GM19099 (cell line): Measurements from ENCODE around the gene COPZ2.

ENCODE experiments used
- POLR2A ChIP-seq: IDR thresholded peaks from 3 replicates; pipeline ENCODE4 v1.6.1; 2011; ENCODE audit warnings: low read depth; ENCODE audit not compliant: insufficient read length; ENCODE audit errors: extremely low read depth

Gene COPZ2

GRCh38 chr17:48024149-48025039 lies 13.2 kb downstream of the COPZ2 start:
- TF ChIP-seq POLR2A = no peak

- TF ChIP-seq POLR2A = no peak
Observed at GRCh38 chr17:48023400-48024148, 14.0 kb downstream of the COPZ2 start.

DNA sequence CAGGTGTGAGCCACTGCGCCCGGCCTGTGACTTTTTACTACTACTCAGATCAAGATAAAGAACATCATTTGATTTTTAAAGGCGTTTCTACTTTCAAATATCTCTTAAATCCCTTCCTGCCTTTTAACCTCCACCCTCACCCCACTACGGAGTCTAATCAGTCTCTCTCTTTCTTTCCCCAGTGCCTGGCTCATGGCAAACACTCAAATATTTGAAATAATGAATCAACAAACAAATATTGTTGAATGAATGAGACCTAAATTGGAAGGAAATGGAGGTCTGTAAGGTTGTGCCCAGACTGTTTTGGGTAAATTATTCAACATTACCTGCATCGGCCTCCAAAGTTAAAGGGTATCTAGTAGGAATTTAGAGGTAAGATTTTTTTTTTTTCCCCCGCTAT lies 14.7 kb downstream of the COPZ2 start:
- no peak for TF ChIP-seq POLR2A

DNA sequence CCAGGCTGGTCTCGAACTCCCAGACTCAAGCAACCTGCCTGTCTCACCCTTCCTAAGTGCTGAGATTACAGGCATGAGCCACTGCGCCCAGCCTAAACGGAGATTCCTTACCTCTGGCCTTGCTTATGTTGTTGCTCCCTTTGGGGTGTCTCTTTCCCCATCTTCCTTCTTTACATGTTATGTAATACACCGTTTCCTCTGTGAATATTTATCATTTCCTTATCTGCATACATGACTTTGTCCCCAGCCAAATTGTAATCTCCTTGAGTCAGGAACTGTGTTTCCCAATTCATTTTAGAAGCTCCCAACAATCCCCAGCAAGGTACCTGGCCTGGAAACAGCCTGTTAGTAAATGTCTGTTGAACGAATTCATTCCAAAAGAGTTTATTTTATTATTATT lies 15.7 kb downstream of the COPZ2 start:
- TF ChIP-seq POLR2A = no peak

GRCh38 chr17:48016112-48016511 lies 21.5 kb downstream of the COPZ2 start:
- no peak for TF ChIP-seq POLR2A

GRCh38 chr17:48014595-48015111 lies 22.9 kb downstream of the COPZ2 start:
- no peak for TF ChIP-seq POLR2A

DNA sequence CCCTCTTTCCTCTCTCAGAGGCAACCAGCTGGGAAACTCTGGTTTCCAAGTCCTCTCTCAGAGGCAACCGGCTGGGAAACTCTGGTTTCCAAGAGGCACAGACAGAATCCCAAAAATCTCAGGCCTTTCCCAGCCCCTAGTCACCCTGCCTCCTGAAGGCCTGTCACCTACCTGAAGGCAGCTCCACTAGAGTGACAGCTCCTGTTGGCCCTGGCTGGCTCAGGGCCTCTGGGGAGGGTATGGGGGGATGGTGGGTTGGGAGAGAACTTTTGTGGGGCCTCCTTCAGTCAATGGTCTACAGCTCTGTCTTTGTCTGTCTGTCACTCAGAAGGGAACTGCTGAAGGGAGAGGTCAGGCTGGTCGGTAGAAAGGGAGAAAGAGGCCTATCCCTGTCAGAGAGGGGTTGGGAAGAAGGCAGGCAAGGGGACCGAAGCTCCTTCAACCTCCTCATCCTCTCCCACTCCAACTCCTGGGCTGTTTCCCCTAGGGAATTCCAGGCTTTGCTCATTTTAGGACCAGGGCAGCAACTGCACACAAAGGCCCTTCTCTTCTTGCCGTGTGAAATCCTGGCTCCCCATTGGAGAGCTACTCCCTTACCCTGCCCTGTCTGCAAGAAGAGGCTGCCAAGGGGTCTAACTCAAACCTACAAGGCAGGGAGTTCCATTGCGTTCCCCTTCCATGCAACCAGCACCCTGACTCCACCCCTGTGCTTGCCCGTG lies 23.6 kb downstream of the COPZ2 start:
- TF ChIP-seq POLR2A = no peak

DNA sequence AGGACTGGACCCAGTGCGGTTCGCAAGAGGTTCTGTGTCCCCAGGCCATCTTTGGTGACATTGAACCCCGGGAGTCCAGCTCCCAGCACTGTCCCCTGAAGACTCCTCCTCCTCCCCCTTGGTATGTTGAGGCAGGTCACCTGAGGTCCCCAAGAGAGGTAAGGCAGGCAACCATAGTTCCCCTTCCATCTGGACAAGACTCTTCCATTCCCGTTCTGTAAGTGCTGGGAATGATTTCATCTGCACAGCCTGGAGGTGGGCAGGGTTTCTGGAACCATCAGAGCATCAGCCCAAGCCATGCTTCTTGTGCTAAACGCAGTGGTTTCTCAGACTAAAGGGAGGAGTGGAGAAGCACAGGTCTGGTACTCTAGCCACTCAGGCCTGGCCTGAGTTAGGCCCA lies 24.9 kb downstream of the COPZ2 start:
- no peak for TF ChIP-seq POLR2A

GRCh38 chr17:48012151-48012520 lies 25.5 kb downstream of the COPZ2 start:
- no peak for TF ChIP-seq POLR2A

GRCh38 chr17:48011405-48012150 lies 26.0 kb downstream of the COPZ2 start:
- no peak for TF ChIP-seq POLR2A

GRCh38 chr17:48010193-48010592 lies 27.4 kb downstream of the COPZ2 start:
- TF ChIP-seq POLR2A = no peak

- TF ChIP-seq POLR2A = no peak
Observed at GRCh38 chr17:48006936-48007709, 30.5 kb downstream of the COPZ2 start.

DNA sequence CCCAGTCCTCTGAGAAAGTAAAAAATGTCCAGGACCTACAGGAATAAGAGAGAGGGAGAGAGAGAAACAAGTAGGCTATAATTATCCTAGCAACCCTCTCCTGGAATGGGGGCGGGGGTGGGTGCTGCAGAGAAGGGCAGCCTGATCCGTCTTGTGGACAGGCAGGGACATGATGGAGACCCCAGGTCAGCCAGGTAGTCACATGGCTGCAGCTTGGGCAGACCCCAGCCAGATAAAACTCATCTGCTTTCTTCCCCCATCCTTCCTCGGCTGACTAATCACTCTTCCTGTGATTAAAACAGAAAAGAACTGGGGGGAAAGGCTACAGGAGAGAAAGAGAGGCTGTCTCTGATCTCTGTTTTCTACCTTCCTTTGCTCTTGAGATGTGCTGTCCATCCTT lies 32.6 kb downstream of the COPZ2 start:
- no peak for TF ChIP-seq POLR2A
